Measurements from ENCODE around the gene TBL2.
"Not testable (repeated sequence)": the region's sequence is repeated elsewhere in the genome, so short reads cannot be mapped to it uniquely, and the experiment has no call there.

The TBL2 gene

GRCh38 chr7:73535918-73536317 lies 42.5 kb downstream of the TBL2 start:
- not testable (repeated sequence) for DNase-seq (ENCODE audit: low read depth in 2 of 2)

DNA sequence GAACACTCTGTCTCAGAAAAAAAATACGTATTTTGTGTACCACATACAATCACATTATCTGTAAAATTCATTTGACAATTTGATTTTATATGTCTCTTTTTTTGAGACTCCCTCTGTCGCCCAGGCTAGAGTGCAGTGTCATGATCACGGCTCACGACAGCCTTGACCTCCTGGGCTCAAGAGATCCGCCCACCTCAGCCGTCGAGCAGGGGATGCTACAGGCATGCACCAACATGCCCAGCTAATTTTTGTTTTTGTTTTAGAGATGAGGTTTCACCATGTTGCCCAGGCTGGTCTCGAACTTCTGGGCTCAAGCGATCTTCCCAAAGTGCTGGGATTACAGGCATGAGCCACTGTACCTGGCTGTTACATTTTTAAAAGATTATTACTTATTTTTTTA lies 44.6 kb downstream of the TBL2 start:
- DNase-seq (ENCODE audit: low read depth in 2 of 2), result no peak

DNA sequence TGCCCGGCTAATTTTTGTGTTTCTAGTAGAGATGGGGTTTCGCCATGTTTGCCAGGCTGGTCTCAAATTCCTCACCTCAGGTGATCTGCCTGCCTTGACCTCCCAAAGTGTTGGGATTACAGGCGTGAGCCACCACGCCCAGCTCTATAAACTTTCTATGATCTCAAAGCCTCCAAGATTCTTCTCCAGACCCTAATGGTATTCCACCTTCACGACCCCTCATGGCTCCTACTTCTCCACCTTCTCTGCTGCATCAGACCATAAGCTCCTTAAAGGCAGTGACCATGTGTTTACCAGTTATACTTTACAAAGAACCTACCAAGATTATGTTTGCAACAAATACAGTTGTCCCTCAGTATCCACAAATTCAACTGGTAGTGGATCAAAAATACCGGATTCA lies 46.2 kb downstream of the TBL2 start:
- DNase-seq (ENCODE audit: low read depth in 2 of 2), result no peak

DNA sequence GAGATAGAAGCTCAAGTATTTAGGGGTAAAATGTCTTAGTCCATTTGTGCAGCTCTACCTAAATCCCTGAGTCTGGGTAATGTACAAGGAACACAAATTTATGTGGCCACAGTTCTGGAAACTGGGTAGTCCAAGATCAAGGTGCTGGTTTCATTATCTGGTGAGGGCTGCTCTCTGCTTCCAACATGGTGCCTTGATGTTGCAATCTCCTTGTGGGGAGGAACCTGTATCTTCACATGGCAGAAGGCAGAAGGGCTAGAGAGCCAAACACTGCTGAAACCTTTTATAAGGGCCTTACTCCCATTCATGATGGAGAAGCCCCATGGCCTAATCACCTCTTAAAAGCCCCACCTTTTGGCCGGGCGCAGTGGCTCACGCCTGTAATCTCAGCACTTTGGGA lies 47.6 kb downstream of the TBL2 start:
- DNase-seq (ENCODE audit: low read depth in 2 of 2), result no peak

DNA sequence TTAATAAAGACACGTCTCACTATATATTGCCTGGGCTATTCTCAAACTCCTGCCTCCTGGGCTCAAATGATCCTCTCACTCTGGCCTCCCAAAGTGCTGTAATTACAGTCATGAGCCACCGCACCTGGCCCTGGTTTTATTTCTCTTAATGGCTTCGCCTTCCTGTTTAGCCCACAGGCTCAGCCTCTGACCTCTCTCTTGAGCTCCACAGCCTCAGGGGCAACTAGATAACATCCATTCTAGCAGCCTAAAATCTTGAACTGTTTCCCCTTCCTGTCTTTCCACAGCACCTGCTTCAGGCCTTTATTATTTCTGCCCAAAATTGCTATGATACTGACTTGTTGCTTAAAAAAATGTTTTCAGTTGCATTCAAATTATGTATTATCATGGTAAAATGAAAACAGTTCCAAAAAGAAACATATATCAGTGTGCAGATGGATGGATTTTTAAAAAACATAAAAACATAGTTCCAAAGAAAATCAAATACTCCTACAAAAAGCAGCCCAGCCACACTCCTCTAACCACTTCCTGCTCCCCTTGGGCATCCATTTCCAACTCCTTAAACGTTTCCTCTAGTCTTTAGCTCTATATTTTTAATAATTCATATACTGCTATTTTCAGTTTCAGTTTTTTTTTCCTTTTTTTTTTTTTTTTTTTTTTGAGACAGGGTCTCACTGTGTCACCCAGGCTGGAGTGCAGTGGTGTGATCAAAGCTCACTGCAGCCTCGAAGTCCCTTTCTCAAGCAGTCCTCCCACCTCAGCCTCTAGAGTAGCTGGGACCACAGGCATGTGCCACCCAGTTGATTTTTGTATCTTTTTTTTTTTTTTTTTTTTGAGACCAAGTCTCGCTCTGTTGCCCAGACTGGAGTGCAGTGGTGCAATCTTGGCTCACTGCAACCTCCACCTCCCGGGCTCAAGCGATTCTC lies 51.2 kb downstream of the TBL2 start:
- no peak for DNase-seq (ENCODE audit: low read depth in 2 of 2)

GRCh38 chr7:73526158-73526494 lies 52.3 kb downstream of the TBL2 start:
- not testable (repeated sequence) for DNase-seq (ENCODE audit: low read depth in 2 of 2)

DNA sequence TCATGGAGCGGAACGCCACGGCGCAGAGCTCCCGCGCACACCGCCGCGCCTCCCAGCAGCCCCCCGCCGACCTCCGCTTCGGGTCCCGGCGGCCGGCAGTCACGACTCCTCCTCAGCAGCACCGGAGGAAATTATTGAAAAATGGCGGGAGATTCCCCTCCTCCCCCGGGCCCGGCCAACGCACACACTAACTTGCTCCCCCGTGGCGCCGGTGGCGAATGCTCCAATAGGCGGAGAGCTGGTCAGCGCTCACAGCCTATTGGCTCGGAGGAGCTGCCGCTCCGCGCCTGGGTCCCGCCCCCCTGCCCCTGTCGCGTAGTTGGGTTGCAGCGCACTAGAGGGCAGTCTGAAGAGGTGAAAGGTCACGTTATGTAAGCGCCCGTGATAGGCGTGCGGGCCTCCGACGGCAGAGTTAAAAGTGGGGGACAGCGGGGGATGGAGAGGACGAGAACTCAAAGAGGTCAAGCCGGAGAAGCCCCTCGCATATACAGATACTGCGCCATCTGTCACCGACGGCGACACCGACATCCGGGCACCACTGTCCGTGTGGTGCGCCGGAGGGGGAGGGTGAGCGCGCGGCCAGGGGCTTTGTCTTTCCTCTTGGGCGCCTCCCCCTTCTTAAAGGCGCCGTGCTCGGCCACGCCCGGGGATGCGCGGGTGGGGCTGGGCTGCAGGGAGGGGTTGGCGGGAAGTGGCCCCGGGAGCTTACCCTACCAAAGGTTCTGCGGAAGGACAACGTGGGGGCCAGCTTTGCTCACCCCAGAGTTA lies 56.1 kb downstream of the TBL2 start, which contains the start of gene BAZ1B:
BAZ1B (minus strand) TSS at position 189 of the 768 bp plus-strand sequence. CDS start 360 bp downstream, outside the sequence.
- peak; percentile 95 to 96 for DNase-seq (ENCODE audit: low read depth in 2 of 2)

GRCh38 chr7:73521636-73522104 lies 56.7 kb downstream of the TBL2 start:
- DNase-seq (ENCODE audit: low read depth in 2 of 2), result no peak

DNA sequence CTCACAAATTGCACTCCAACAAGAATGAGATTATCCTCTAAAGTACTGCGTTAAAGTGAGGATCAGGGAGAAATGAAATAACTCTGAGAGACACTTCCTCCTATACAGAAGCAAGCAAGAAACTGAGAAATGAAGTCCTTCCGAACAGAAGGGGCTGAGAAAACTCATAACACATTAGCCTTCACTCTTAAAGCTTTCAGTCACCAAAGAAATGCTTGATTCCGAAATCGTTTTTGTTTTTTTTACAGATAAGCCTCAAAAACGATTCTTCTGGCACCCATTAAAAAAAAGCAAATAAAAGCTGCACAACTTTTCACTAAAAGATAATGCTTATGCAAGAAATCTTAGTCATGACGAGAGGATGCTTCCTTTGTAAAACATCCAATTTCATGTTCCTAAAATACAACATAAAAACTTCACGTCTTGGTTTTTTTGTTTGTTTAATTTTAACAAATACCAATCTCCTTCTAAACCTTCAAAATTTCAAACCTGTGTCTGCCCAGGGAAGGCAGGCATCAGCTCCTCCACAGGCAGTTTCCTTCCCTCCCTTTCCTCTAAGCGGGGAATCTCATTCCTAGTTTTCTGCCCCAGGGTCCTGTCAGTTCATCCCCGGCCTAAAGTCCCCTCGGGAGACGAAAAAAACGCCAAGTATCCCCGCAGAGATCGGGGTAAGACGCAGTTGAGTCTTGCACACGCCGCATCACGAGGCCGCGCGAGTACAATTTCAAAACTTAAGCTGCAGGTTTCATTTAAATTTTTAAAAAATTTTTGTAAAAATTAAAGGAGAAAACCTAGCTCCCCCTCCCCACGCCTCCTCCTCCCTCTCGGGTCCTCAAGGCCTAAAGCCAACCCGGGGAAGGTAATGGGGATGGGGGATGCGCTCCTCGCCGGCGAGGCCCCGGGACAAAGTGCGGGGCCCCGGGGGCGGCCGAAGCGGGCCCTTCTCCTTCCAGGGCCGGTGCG lies 57.4 kb downstream of the TBL2 start:
- no peak for DNase-seq (ENCODE audit: low read depth in 2 of 2)

- no peak for DNase-seq (ENCODE audit: low read depth in 2 of 2)
Observed at GRCh38 chr7:73519867-73520672, 58.3 kb downstream of the TBL2 start.

- no peak for DNase-seq (ENCODE audit: low read depth in 2 of 2)
Observed at GRCh38 chr7:73518470-73518869, 59.9 kb downstream of the TBL2 start.

All from stimulated activated CD8-positive, alpha-beta memory T cell treated with anti-CD3 and anti-CD28 coated beads, Interleukin-15, amount 100 ng/mL, for 4 hours (primary cell).